ENCODE data around the gene TUT7.
"Not testable (repeated sequence)": the region's sequence is repeated elsewhere in the genome, so short reads cannot be mapped to it uniquely, and the experiment has no call there.

The TUT7 gene

GRCh38 chr9:86347991-86348390, 6.2 kb downstream of the TUT7 start:
- no peak for DNase-seq (ENCODE audit: low read depth in 2 of 2)

GRCh38 chr9:86344818-86345217, 9.4 kb downstream of the TUT7 start:
- no peak for DNase-seq (ENCODE audit: low read depth in 2 of 2)

- no peak for DNase-seq (ENCODE audit: low read depth in 2 of 2)
Observed at GRCh38 chr9:86342269-86342668, 11.9 kb downstream of the TUT7 start.

GRCh38 chr9:86341007-86341491, 13.2 kb downstream of the TUT7 start:
- no peak for DNase-seq (ENCODE audit: low read depth in 2 of 2)

GRCh38 chr9:86340356-86341006, 13.7 kb downstream of the TUT7 start:
- no peak for DNase-seq (ENCODE audit: low read depth in 2 of 2)

GRCh38 chr9:86337469-86338108, 16.6 kb downstream of the TUT7 start:
- DNase-seq (ENCODE audit: low read depth in 2 of 2), result no peak

GRCh38 chr9:86336058-86336457, 18.2 kb downstream of the TUT7 start:
- DNase-seq (ENCODE audit: low read depth in 2 of 2), result no peak

GRCh38 chr9:86333651-86334050, 20.6 kb downstream of the TUT7 start:
- DNase-seq (ENCODE audit: low read depth in 2 of 2), result no peak

- DNase-seq (ENCODE audit: low read depth in 2 of 2), result no peak
Observed at GRCh38 chr9:86330186-86330585, 24.0 kb downstream of the TUT7 start.

- no peak for DNase-seq (ENCODE audit: low read depth in 2 of 2)
Observed at GRCh38 chr9:86329649-86330048, 24.6 kb downstream of the TUT7 start.

GRCh38 chr9:86328156-86328555, 26.1 kb downstream of the TUT7 start:
- DNase-seq (ENCODE audit: low read depth in 2 of 2), result no peak

- DNase-seq (ENCODE audit: low read depth in 2 of 2), result no peak
Observed at GRCh38 chr9:86326536-86326935, 27.7 kb downstream of the TUT7 start.

GRCh38 chr9:86324901-86325300, 29.3 kb downstream of the TUT7 start:
- no peak for DNase-seq (ENCODE audit: low read depth in 2 of 2)

- DNase-seq (ENCODE audit: low read depth in 2 of 2), result no peak
Observed at GRCh38 chr9:86324308-86324707, 29.9 kb downstream of the TUT7 start.

- DNase-seq (ENCODE audit: low read depth in 2 of 2), result no peak
Observed at GRCh38 chr9:86322973-86323644, 31.1 kb downstream of the TUT7 start.

- no peak for DNase-seq (ENCODE audit: low read depth in 2 of 2)
Observed at GRCh38 chr9:86321373-86321772, 32.8 kb downstream of the TUT7 start.

- DNase-seq (ENCODE audit: low read depth in 2 of 2), result no peak
Observed at GRCh38 chr9:86318187-86318586, 36.0 kb downstream of the TUT7 start.

GRCh38 chr9:86315078-86315477, 39.1 kb downstream of the TUT7 start:
- DNase-seq (ENCODE audit: low read depth in 2 of 2), result no peak

- DNase-seq (ENCODE audit: low read depth in 2 of 2), result not testable (repeated sequence)
Observed at GRCh38 chr9:86312959-86313358, 41.3 kb downstream of the TUT7 start.

GRCh38 chr9:86308687-86309086, 45.5 kb downstream of the TUT7 start:
- DNase-seq (ENCODE audit: low read depth in 2 of 2), result no peak

GRCh38 chr9:86304236-86304730, 49.9 kb downstream of the TUT7 start:
- no peak for DNase-seq (ENCODE audit: low read depth in 2 of 2)

- DNase-seq (ENCODE audit: low read depth in 2 of 2), result peak in 1 of 2 donors; percentile 31
Observed at GRCh38 chr9:86303316-86303975, 50.8 kb downstream of the TUT7 start.

Data from activated CD4-positive, alpha-beta T cell treated with anti-CD3 and anti-CD28 coated beads for 24 hours (primary cell).